ENCODE results near the gene LDLRAD4.

Gene LDLRAD4

DNA sequence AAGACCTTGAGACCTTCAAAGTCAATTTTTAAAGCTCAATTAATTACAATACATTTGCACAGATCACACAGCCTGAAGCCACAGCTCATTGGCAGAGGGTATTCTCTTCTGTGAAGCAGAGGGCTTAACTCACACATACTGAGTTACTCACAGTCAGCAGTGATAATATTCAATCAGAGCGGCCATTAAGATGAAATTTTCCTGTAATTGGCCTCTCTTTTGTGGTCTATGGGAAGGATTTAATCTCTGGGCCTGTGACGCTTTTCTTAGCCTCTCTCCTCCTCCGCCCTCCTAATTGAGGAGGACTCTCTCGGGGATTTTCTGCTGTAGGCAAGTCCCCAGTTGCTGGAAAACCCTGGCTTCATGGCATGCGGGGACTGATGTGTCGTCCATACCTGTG, 12.3 kb upstream of the LDLRAD4 start:
- DNase-seq = no peak

- no peak for DNase-seq
Measured at GRCh38 chr18:13207294-13207693, 11.3 kb upstream of the LDLRAD4 start.

DNA sequence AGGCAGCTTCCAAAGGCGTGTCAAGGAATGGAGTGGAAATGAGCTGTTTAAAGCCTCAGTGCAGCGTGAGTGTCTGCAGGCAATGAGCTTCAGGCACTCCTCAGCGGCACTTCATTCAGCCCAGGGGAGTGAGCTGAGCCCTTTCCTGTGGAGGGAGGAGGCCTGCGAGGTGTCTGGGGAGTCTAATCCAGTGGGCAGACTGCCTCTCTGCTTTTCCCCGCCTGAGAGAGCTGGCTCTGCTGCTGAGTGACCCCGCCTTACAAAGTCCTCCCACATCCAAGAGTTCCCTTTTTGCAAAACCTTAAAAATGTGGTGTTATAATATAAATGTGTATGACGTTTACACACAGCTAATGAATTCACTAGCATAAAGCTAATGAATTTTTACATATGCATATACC, 7.0 kb upstream of the LDLRAD4 start:
- no peak for DNase-seq

DNA sequence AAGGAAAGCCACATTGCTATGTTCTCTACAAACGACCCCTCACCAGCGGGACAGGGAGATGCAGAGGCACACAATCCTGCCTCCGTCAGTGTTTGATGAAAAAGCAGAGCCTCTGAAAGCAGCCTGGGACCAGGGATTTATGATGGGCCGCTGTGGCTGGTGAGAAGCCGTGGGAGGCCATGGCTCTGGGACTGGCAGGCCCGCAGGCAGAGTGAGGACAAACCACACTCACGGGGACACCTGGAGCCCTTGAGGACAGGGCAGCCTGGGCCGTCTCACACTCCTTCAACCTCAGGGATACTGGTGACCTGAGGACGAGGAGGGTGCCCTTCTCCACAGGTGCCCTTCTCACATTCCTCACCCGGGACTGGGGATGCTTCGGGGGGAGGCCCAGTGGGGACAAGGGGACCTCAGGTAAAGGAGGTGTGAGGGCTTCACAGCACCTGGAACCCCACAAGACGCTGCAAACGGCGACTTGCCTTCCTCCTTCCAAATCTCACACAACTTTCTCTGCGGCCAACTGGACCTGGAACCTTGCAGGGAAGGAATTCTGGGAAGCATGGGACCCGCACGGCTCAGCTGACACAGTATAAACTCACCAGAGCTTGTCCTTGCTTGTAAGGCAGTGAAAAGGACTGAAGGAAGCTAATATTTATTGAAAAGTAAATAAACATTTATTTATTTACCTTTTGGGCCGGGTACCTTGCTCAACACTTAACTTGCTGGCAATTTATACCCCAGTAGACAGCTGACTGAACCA, 5.3 kb upstream of the LDLRAD4 start:
- DNase-seq = no peak

DNA sequence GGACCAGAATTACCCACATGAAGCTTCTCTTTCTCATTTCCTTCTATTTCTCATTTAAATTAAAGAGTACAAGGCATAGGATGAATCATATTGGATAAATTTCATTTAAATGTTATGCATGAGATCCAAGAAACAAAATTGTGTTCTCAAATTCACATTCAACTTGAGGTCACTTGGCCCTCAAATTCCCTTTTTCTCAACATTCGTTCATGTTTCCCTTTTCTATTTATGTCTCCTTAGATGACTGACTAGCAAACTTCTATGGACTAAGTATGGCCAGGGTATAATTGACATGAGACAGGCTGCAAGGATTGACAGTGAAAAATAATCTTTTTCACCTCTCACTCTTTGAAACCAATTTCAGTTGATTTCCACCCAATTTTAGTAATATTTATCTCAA, 4.0 kb upstream of the LDLRAD4 start:
- no peak for DNase-seq

- DNase-seq = peak; percentile 58
Measured at GRCh38 chr18:13216092-13216582, 2.4 kb upstream of the LDLRAD4 start.

- DNase-seq = no peak
Measured at GRCh38 chr18:13216711-13217465, 1.7 kb upstream of the LDLRAD4 start.

- no peak for DNase-seq
Measured at GRCh38 chr18:13217466-13217961, 1.0 kb upstream of the LDLRAD4 start.

DNA sequence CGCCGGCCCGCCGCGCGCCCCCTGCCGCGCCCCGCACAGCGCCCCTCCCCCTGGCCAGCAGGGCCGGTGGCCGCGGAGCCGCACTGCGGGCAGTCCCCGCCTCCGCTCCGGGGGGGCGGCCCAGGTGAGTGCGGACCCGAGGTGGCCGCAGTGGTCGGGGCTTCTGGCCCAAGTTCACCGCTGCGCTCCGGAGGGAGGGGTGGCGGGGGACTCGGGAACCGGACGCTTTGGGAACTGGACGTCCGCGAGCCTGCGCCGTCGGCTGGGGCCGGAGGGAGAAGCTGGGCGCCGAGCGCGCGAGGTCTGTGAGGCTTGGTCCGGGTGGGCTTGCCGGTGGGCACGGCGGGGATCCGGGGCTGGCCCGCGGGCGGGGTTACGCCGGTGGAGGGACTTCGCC, 591 bp upstream of the LDLRAD4 start:
- no peak for DNase-seq

GRCh38 chr18:13218997-13219396, 437 bp downstream of the LDLRAD4 start:
- DNase-seq = no peak

DNA sequence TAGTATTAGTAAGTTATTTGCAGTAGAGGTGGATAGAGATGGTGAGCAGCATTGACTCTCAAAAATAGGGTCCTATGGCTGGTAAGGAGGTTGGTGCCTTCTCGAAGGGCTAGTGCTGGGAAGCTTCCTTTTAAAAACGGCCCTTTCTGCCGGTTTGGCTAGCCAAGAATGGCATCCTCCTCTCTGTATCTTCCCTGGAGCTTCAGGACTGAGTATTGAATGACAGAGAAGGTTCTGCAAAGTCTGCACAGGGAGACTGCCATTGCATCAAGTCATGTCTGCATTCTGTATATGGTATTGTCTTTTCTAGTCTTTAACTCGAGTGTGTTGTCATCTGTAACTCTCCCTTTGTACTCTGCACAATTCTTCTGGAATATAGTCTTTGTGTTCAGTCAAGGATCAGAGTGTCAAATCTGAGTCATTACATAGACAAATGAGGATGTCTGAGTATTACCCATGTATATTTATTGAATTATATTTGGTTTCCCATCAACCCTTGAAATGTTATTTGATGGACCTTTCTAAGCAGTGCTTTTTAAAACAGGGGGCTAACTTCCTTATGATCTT, 1.1 kb downstream of the LDLRAD4 start:
- DNase-seq = no peak

GRCh38 chr18:13220361-13220991, 1.9 kb downstream of the LDLRAD4 start:
- DNase-seq = no peak

- peak; percentile 66 for DNase-seq
Measured at GRCh38 chr18:13221869-13222855, 3.6 kb downstream of the LDLRAD4 start.

DNA sequence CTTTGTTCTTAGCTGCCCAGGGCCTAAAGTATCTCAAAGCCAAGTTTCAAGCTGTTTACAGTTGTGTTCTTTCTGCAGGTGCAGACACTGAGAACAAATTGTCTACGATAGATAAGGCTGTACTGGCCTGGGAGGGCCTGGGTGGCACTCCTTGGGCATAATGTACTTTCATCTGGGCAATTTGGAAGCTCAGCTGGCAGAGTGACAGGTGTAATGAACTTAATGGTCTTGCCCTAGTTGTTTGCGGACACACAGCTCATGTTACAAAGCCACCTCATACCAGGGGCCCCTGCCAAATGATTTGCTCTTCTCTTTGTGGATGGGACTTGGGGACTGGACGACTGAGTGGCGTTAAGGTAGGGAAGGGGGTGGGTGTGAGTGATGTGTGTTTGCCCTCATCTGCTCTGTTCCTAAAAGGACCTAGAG, 4.3 kb downstream of the LDLRAD4 start:
- DNase-seq = peak; percentile 22

DNA sequence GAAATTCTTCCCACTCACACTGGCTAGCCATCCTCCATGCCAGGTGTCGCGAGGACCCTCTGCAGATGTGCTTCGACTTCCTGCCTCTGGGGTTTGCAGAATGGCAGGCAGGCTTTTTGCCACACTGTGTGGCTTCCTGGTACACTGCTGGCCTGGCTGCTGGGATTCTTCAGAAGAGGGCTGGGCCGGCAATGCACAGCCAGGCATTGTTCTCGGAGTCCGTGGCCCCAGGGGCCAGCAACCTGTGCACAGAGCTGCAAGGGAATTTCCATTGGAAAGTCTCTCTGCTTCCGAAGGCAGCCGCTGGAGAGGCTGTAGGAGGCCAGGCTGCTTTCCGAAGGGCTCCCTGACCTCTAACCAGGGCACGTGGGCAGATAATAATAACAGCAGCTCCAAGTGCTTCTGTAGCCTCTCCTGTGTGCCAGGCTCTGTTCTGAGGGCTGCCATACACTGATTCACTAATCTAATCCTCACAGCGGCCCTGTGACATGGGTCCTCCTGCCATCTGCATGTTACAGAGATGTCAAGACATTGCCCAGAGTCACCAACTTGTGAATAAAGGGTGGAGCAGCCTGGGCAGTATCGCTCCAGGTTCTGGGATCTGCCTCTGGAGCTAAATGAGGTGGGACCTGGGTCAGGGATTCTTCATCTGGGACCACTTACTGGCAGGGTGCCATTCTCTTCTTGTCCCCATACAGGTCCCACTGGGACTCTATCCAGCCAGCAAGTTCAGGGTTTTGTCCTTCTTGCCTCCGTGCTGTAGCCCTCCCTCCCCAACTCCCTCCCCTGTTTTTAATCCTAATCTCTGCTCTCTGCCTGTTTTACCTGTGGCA, 5.0 kb downstream of the LDLRAD4 start:
- DNase-seq = no peak

DNA sequence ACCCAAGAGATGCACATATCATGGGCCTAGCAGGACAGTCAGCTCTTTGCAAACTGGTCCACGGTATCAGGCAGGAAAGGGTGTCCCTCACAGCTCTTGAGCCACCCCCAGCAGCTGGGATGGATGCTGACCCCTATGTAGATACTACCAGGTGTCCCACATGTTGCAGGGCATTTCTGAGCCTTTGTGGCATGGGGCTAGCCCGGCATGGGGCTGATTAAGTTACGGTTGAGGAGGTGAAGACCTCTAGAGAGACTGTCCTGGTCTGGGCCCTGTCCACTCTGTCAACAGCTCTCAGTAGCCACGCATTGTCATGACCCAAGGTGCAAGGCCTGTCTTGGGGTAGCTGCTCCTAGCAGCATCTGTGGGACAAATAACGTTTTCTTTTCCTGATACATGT, 6.7 kb downstream of the LDLRAD4 start:
- DNase-seq = no peak

DNA sequence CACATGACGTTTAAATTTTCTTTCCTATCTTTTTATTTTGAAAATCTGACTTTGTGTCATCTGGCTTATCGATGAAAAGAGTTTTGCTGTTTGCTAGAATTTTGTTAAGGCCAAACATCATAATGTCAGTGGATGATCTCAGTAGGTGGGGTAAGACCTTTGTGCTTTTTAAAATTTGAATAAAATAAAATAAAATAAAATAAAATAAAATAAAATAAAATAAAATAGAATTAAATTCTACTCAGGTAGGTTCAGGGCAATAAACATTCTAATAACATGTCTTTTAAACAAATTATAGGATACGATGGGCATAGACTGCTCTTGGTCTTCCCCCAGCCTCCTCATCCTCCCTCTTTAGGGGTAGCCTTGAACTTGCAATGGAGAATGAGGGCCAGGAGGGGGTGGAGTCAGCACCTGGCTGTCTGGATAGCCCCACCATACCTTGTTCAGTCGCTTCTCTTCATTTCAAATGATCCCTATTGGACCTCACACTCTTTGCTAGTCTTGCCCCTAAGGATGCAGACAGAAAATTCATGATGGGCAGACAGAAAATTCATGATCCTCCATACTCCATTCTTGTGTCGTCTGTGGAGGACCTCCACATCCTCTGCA, 8.1 kb downstream of the LDLRAD4 start:
- no peak for DNase-seq

- no peak for DNase-seq
Measured at GRCh38 chr18:13227910-13228309, 9.3 kb downstream of the LDLRAD4 start.

DNA sequence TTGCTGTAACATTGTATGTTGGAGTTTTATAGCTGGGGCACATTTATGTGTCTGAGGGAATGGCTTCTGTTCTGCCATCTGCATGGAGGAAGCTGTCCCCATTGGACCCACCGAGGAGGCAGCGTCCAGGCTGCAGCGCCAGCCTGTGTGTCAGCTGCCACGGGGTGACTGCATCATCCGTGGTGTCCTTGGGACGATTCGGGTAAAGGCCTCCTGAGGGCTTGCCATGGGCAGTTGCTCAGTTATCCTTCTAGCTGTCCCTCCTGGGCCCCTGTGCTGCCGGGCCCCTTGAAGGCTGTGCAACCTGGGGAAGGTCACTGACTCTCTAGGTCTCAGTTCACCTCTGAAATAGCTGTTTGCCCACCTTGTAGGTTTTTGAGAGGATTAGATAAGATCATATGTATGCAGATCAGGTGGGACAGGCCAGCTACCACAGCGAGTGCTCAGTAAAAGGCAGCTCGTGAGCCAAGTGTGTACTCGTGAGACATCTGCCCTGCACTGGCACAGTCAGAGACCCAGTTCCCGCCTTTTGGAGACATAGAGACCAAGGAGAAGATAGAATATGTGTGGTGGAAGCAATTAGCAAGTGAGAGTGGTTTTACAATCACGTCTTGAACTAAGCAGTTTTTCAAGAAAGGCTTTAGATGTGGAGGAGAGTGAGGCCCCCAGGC, 10.6 kb downstream of the LDLRAD4 start:
- no peak for DNase-seq

DNA sequence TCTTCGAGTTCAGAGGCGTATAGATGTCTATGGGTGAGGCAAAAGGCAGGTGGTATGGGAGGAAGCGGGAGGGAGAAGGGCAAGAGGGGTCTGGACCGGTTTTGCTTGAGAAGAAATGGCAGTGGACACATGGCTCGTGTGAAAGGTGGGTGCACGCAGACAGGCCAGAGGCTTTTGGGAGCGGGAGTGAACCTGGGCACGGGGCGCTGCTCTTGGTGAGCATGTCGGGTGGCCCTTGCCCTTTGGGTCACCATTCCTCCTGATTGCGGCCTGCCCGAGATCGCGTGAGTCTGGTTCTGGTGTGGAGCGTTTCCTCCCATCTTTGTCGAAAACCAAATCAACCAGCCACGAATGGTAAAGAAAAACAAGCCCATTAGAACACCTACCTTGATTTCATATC, 12.6 kb downstream of the LDLRAD4 start:
- no peak for DNase-seq

Data from DMS 273 treated with DMSO at 0.1 percent for 48 hours (cell line).